GM23248 (cell line): ENCODE data around the gene NHEJ1. TPM values are rescaled to one million over a fixed set of nuclear protein-coding genes. Genes with fewer than 3 reads are reported as not detected.

Source experiments
- DNase-seq: peaks from one replicate; pipeline ENCODE4 v3.0.0-alpha.2; 2015
- H2AFZ ChIP-seq: fragments of 200-600 bp; sonication (generic); 2 replicates; pipeline ENCODE4 v1.6.1; 2016; ENCODE audit warnings: antibody characterized with exemption
- H3F3A ChIP-seq: fragments of 200-600 bp; sonication (generic); 2 replicates; pipeline ENCODE4 v1.6.1; 2016; ENCODE audit warnings: mild to moderate bottlenecking, antibody characterized with exemption, mixed run types; ENCODE audit not compliant: insufficient read depth
- H3K27ac ChIP-seq: fragments of 200-600 bp; sonication (generic); 2 replicates; pipeline ENCODE4 v1.5.1; 2016; ENCODE audit warnings: mild to moderate bottlenecking
- H3K27me3 ChIP-seq: fragments of 200-600 bp; sonication (generic); replicated peaks from 2 replicates; pipeline ENCODE4 v1.6.1; 2016; ENCODE audit warnings: mild to moderate bottlenecking; ENCODE audit not compliant: insufficient read depth
- H3K36me3 ChIP-seq: fragments of 200-600 bp; sonication (generic); 2 replicates; pipeline ENCODE4 v1.6.1; 2016; ENCODE audit warnings: low read depth, mild to moderate bottlenecking
- H3K4me1 ChIP-seq: fragments of 200-600 bp; sonication (generic); 2 replicates; pipeline ENCODE4 v1.6.1; 2016; ENCODE audit warnings: mild to moderate bottlenecking; ENCODE audit not compliant: insufficient read depth
- H3K4me2 ChIP-seq: fragments of 200-600 bp; sonication (generic); one replicate; pipeline ENCODE4 v1.6.1; 2016; ENCODE audit warnings: mild to moderate bottlenecking; ENCODE audit not compliant: unreplicated experiment
- H3K4me3 ChIP-seq: fragments of 200-600 bp; sonication (generic); 2 replicates; pipeline ENCODE4 v1.5.1; 2016; ENCODE audit warnings: mild to moderate bottlenecking
- H3K79me2 ChIP-seq: fragments of 200-600 bp; sonication (generic); 2 replicates; pipeline ENCODE4 v1.6.1; 2016; ENCODE audit warnings: mild to moderate bottlenecking; ENCODE audit not compliant: insufficient read depth
- H3K9ac ChIP-seq: fragments of 200-600 bp; sonication (generic); 2 replicates; pipeline ENCODE4 v1.6.1; 2016; ENCODE audit warnings: mild to moderate bottlenecking
- H3K9me2 ChIP-seq: fragments of 200-600 bp; sonication (generic); 2 replicates; pipeline ENCODE4 v1.6.1; 2016; ENCODE audit warnings: mixed run types, mild to moderate bottlenecking, moderate library complexity; ENCODE audit not compliant: insufficient read depth
- H3K9me3 ChIP-seq: fragments of 200-600 bp; sonication (generic); one replicate; pipeline ENCODE4 v1.6.1; 2017; ENCODE audit warnings: low read depth
- H4K20me1 ChIP-seq: fragments of 200-600 bp; sonication (generic); 2 replicates; pipeline ENCODE4 v1.6.0; 2016; ENCODE audit not compliant: insufficient read depth
- EZH2 ChIP-seq: fragments of 200-600 bp; sonication (generic); IDR thresholded peaks from 2 replicates; pipeline ENCODE4 v1.6.1; 2018; ENCODE audit warnings: antibody characterized with exemption, mild to moderate bottlenecking; ENCODE audit not compliant: insufficient read depth, poor library complexity, severe bottlenecking
- EZH2phosphoT487 ChIP-seq: fragments of 200-600 bp; sonication (generic); IDR thresholded peaks from 2 replicates; pipeline ENCODE4 v1.6.1; 2018; ENCODE audit warnings: antibody characterized with exemption, moderate library complexity, mild to moderate bottlenecking, low read depth; ENCODE audit not compliant: insufficient read depth
- WGBS, 2 experiments: methylation state at CpG; one replicate each; pipeline ENCODE4 v1.1.6; 2015 to 2017; ENCODE audit warnings: low lambda C conversion rate in 2 of 2, low coverage in 1 of 2; ENCODE audit errors: missing lambda C conversion rate in 2 of 2; 5-methylcytosine and 5-hydroxymethylcytosine counted together
- in situ Hi-C: fragments of 300-500 bp; cut with MboI; formaldehyde crosslinking; loops from 2 replicates; pipeline ENCODE4 v1.15.0; 2020
- polyA plus RNA-seq: library from polyadenylated mRNA; unstranded; fragments of >200 nt; fragmentation: Nextera tagmentation; extraction: Ambion mirVana; gene quantifications from 2 replicates; pipeline ENCODE4 v1.2.1, GENCODE V29; 2016
- total RNA-seq: library from RNA; depleted of rRNA; stranded (reverse); fragments of >200 nt; shearing (Covaris generic); gene quantifications from 2 replicates; pipeline ENCODE4 v1.2.3, GENCODE V29; 2014

The NHEJ1 gene
- total and polyA plus RNA-seq, 2 experiments from 2014 or later = 8.3 to 16.1 TPM

DNA sequence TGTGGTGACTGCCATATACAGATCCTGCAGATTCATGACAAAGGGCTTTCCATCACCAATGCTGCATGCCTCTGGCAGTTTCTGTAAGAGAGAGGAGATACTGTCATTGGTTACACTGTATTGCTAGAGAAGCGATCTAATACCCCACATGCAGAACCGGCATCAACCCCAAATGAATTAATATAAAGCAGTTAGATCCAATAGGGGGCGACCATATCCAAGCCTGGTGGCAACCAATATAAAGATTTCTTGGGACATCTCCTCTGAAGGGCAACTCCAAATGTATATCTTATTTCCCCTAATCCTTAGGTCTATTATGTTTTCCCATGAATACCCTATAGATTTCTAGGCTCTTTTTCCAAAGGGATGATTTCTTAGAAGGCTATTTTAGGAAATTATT lies 82.5 kb downstream of the NHEJ1 start:
- Histone ChIP-seq H3K36me3 (no peaks in the 10 kb centered on the region; the same call in 1 of the 2 replicates), H3K27me3 (no peaks in the 10 kb centered on the region; the same call in 1 of the 2 replicates), H2AFZ (no peak overlapping the region), H3K9ac (no peak overlapping the region), H3K4me2 (no peak overlapping the region), H3K4me1 (peaks cover 8% of the 10 kb centered on the region; the same call in 1 of the 2 replicates), H3K79me2 (no peaks in the 10 kb centered on the region), H3K27ac (no peak overlapping the region), H3K9me2 (no peaks in the 10 kb centered on the region), H3F3A (no peaks in the 10 kb centered on the region), H4K20me1 (0 out of 2 replicates have a peak, but pooled peaks cover 5% of the 10 kb centered on the region), H3K9me3 (no peaks in the 10 kb centered on the region), H3K4me3 (no peak overlapping the region)
- in situ Hi-C loops = no loop called here
- WGBS, 2 experiments = 79 to 92% methylated on average over 3 of the region's 3 CpGs
- DNase-seq = peak; percentile 17
- no peak for TF ChIP-seq EZH2
- no peak for TF ChIP-seq EZH2phosphoT487

- DNase-seq = no peak
- Histone ChIP-seq H3K36me3 (no peaks in the 10 kb centered on the region; the same call in 1 of the 2 replicates), H3K4me3 (no peak overlapping the region), H4K20me1 (0 out of 2 replicates have a peak, but pooled peaks cover 5% of the 10 kb centered on the region), H3K4me2 (no peak overlapping the region), H3K27ac (no peak overlapping the region), H3K9me2 (no peaks in the 10 kb centered on the region), H3F3A (no peaks in the 10 kb centered on the region), H3K9me3 (no peaks in the 10 kb centered on the region), H2AFZ (no peak overlapping the region), H3K4me1 (peaks cover 17% of the 10 kb centered on the region), H3K27me3 (no peaks in the 10 kb centered on the region), H3K79me2 (no peaks in the 10 kb centered on the region), H3K9ac (no peak overlapping the region)
- in situ Hi-C loops = no loop called here
- TF ChIP-seq EZH2 (no peak), EZH2phosphoT487 (no peak)
- WGBS, 2 experiments = 90 to 95% methylated on average over 3 of the region's 3 CpGs
Observed at GRCh38 chr2:219076253-219076652, 84.4 kb downstream of the NHEJ1 start.

DNA sequence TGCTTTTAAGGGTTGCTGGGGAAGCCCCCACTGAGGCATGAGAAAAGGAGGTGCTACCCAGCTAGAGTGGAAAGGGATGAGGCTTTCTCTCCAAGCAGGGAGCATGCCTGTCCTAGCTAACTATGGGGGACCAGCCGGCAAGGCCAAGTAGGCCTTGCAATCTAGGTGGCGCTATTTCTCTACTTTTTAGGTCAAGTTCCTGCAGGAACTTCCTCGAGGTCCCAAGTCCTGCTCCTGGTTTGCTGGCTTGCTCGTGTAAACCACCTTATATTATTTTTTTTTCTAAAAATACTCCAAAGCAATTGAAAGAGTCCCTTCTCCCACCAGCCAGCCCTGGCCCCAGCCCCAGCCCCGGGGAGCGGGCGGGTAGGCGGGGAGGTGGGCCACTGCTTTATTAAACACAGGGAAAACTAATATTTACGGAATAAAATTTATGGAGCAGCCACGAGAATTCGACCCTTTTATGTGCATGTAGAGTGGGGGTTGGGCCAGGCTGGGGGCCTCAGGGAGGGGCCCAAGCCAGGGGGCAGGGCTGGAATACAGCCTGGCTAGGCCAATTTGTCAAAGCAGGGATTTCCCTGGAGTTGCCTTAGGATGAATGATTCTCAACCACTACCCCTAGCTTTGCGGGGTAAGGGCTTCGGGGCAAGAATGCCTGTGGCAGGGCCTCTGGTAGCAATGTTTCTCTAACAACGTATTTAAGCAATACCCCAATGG lies 87.0 kb downstream of the NHEJ1 start:
- 54 to 56% methylated on average over 14 of the region's 14 CpGs for WGBS, 2 experiments
- H2AFZ ChIP-seq = no peak overlapping the region
- H4K20me1 ChIP-seq = 0 out of 2 replicates have a peak, but pooled peaks cover 5% of the 10 kb centered on the region
- no peak overlapping the region for H3K4me3 ChIP-seq
- H3K36me3 ChIP-seq = no peaks in the 10 kb centered on the region; the same call in 1 of the 2 replicates
- in situ Hi-C loops = no loop called here
- no peaks in the 10 kb centered on the region for H3K9me3 ChIP-seq
- no peak overlapping the region for H3K9ac ChIP-seq
- H3F3A ChIP-seq = no peaks in the 10 kb centered on the region
- TF ChIP-seq EZH2 (no peak), EZH2phosphoT487 (no peak)
- H3K4me1 ChIP-seq = peaks cover 11% of the 10 kb centered on the region
- H3K27me3 ChIP-seq = no peaks in the 10 kb centered on the region
- no peak overlapping the region for H3K4me2 ChIP-seq
- peak; percentile 79 for DNase-seq
- H3K79me2 ChIP-seq = no peaks in the 10 kb centered on the region
- no peak overlapping the region for H3K27ac ChIP-seq
- no peaks in the 10 kb centered on the region for H3K9me2 ChIP-seq

GRCh38 chr2:219072741-219073250 lies 87.8 kb downstream of the NHEJ1 start:
- TF ChIP-seq EZH2phosphoT487 = no peak
- no peak for TF ChIP-seq EZH2
- Histone ChIP-seq H3K9me3 (no peaks in the 10 kb centered on the region), H4K20me1 (no peaks in the 10 kb centered on the region), H3F3A (no peaks in the 10 kb centered on the region), H3K27ac (no peak overlapping the region), H3K36me3 (no peaks in the 10 kb centered on the region; the same call in 1 of the 2 replicates), H3K4me3 (no peak overlapping the region), H3K79me2 (no peaks in the 10 kb centered on the region), H3K4me2 (no peak overlapping the region), H3K27me3 (no peaks in the 10 kb centered on the region), H3K4me1 (peaks cover 11% of the 10 kb centered on the region), H3K9ac (no peak overlapping the region), H3K9me2 (no peaks in the 10 kb centered on the region), H2AFZ (no peak overlapping the region)
- no peak for DNase-seq
- 91% methylated on average over 9 of the region's 9 CpGs for WGBS, 2 experiments
- in situ Hi-C loops = no loop called here
